ENCODE measurements around the gene FGFBP2.
A peak's percentile ranks its signal among the peaks of the same experiment; 100 is the strongest.

Gene FGFBP2

DNA sequence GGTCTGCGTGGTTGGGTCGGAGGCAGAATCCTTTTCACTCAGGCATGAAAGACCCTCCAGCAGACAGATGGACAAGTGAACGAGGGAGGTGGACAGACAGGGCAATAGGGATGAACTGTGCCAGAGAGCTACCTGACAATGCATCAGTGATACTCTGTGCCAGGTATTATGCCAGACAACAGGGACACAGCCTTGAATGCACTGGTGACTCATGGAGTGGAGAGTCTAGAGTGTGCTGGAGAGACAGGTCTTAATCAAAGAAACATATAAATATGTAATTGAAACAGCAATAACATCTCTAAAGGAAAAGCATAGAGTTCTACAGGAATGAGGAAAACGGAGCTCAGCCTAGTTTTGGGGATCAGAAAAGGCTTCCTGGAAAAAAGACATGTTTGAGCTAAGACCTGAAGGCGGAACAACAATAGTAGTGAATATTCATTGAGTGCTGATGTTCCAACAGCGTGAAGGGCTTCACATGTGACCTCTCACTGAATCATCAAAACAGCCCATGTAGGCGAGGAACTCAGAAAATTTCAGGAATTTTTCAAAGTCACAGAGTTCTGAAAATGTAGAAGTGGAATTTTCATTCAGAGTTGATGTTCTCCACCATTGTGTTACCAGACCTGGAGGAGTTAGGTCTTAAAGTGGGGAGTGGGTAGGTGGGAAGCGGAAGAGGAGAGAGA, 20.0 kb upstream of the FGFBP2 start:
- Mint-ChIP-seq H3K4me1 (no peaks in the 10 kb centered on the region), H3K4me3 (no peak overlapping the region), H3K9me3 (no peaks in the 10 kb centered on the region), H3K27ac (no peak overlapping the region), H3K27me3 (no peaks in the 10 kb centered on the region)
- ATAC-seq (no peak), DNase-seq (no peak)

DNA sequence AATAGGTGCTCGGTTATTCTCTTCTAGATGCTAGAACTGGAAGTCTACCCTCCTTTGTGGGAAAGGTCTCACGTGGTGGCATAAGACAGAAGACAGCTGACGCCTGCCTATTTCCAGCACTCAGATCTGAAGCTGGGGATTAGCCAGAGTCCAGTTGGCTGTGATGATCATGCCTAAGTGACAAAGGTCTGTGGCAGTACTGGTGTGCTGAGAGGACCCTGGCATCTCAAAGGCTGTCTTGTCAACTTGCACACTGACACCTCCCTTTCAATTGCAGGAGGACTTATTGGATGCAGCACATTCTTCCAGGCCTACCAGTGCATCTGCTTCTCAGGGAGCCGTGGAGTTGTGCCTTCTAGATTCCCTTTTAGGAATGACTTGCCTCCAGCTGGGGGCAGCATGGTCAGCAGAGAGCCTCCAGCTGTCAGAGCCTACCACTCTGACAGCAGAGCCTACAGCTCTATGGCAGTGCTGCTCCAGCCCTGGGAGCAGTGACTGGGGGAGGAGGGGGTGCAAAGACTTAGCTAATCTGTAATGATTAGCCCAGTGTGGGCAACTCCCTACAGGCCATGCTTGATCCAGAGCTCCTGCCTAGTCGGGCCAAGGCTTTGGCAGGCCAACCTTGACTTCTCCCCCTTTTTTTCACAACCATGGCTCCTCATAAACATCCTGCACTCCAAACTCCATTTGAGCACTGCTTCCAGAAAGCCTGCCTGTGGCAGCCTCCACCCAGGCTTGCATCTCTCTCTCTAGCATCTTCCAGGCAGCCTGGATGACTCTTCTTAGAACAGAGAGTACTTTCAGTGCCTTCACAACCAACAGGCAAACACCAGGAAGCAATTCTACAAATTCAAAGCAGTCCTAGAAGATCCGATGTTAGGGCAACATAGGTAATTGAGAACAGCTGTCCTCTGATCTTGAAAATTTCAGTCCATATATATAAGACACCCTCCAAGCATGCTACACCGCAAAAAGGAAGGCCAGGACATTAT, 13.8 kb upstream of the FGFBP2 start:
- no peak overlapping the region for H3K4me3 Mint-ChIP-seq
- DNase-seq (no peak), ATAC-seq (no peak)
- no peaks in the 10 kb centered on the region for H3K9me3 Mint-ChIP-seq
- no peak overlapping the region for H3K27ac Mint-ChIP-seq
- no peaks in the 10 kb centered on the region for H3K4me1 Mint-ChIP-seq
- no peaks in the 10 kb centered on the region for H3K27me3 Mint-ChIP-seq

DNA sequence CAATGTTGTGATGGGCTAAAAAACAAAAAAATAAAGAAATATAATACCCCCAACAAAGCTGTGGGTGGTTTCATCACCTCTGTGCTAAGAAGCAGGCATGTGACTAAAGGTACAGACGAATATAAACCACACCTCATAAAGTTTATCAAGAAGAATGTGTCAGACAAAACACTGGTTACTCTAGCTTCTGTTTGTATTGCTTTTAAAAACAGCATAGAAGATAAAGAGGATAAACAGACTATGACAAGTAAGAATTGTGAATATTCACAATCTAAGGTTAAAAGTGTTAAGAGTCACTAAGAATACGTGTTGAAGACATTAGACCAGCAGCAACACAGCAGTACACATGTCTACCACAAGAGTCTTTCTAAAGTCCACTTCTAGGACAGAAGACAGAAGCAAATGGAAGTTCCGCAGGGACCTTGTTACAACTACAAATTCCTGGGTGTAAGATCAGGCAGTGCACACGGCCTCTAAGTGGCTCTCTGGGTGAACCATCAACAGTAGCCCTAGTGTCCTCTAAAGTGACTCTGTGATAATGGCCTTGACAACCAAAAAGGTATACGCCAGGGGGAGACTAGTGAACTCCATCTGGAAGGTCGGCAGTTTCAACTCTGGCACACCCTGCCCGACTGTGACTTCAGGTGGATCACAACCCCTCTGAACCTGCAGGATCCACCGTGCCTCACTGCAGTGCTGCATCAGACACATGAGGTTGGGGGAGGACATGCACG, 8.3 kb upstream of the FGFBP2 start:
- H3K4me3 Mint-ChIP-seq = no peak overlapping the region
- H3K4me1 Mint-ChIP-seq = no peaks in the 10 kb centered on the region
- H3K27me3 Mint-ChIP-seq = peaks cover 6% of the 10 kb centered on the region
- peaks cover 5 to 8% of the 10 kb centered on the region in 2 donors for H3K9me3 Mint-ChIP-seq
- ATAC-seq (no peak), DNase-seq (no peak)
- no peak overlapping the region for H3K27ac Mint-ChIP-seq

DNA sequence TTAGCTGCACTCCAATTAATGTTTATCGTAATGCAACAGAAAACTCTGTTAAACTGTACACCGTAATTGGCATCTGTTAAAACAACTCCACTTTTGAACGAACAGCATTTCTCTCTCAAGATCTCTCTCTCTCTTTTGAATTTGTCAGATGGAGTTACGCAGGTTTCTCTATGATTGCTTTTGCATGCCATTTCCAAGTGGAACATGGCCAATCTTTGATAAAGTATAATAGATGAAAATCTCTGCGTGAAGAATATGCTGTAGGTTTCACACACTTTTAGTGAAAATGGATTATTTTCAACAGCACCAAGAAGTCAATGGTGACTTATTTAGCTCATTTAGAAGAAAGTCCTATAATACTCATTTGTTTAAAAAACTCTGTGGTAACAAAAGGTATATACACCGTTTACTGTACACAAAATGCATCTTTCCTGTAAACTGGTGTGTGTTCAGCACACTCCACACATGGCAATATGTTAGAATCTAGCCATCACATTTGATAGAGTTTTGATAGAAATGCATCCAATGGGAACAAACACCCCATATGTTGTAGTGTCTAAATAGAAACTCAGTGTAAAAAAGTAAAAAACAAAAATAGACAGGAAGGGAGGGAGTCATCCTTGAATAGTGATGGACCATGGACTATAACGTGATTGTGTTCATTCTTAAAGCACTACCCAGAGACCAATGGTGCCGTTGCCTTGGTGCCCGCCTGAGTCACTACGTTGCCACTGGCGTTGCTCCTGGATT, 5.8 kb upstream of the FGFBP2 start:
- H3K4me1 Mint-ChIP-seq = peaks cover 12% of the 10 kb centered on the region
- H3K4me3 Mint-ChIP-seq = no peak overlapping the region
- H3K27me3 Mint-ChIP-seq = peaks cover 8% of the 10 kb centered on the region
- no peak for DNase-seq
- ATAC-seq = no peak
- H3K27ac Mint-ChIP-seq = no peak overlapping the region
- H3K9me3 Mint-ChIP-seq = peaks cover 12 to 13% of the 10 kb centered on the region in 2 donors

DNA sequence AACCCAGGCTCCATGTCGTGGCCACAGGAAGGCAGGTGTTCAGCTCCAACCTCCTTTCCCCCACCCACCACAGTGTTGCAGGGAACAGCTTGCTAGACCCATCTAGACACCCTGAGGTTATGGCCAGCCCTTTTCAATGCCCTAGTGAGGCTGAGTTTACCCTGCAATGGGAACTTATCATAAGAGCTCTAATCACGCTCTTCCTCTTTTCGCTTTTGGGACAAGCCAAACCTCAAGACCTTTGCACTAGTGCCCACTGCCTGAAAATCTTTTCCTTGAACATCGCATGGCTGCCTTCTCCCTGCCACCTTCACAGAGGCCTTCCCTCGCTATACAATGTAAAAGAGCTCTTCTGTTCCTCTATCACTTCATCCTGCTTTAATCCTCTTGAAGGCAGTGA, 2.4 kb upstream of the FGFBP2 start:
- DNase-seq = no peak
- ATAC-seq = no peak
- H3K27me3 Mint-ChIP-seq = peaks cover 8% of the 10 kb centered on the region
- peak overlapping the region in 1 of 2 donors; percentile 94 for H3K27ac Mint-ChIP-seq
- H3K9me3 Mint-ChIP-seq = peaks cover 12 to 13% of the 10 kb centered on the region in 2 donors
- H3K4me3 Mint-ChIP-seq = no peak overlapping the region
- peaks cover 46% of the 10 kb centered on the region for H3K4me1 Mint-ChIP-seq

DNA sequence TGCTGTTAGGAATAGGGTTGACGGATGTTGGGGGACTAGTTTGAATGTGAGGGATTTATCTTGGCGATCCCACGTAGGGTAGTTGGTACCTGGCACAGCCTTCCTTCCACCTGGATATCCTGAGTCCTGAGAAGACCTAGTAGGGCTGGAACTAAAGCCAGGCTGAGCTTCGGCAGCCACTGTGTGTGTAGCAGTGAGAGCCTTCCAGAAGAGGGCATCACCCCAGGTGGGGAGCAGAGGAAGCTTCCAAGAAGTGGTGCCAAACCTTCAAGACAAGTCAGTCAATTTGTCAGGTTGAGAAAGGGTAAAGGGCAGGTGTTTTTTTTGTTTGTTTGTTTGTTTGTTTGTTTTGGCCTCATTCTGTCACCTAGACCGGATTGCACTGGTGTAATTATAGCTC, 1.2 kb upstream of the FGFBP2 start:
- peak in 1 of 2 donors; percentile 22 for DNase-seq
- Mint-ChIP-seq H3K9me3 (peaks cover 12 to 13% of the 10 kb centered on the region in 2 donors), H3K27ac (peak overlapping the region; percentile 80 to 93), H3K27me3 (peaks cover 8% of the 10 kb centered on the region), H3K4me1 (peaks cover 49% of the 10 kb centered on the region), H3K4me3 (peak overlapping the region in 1 of 2 donors; percentile 35)
- no peak for ATAC-seq

DNA sequence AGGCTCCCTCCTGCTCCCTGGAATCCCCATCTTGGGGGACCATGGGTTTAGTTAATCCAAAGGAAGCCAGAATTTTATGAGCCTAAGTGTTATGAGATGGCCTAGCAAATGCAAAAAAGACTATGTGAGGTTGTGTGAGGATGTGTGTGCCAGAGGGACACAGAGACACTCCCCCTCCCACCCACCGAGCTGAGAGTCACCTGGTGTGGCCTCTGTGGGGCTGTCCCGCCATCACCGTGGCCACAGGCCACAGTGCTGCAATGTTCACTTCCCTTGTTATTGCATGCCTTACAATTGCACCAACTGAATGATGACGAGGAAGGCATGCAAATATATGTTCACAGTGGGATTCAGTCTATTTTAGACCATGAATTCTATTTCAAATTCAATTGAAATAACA, 601 bp upstream of the FGFBP2 start:
- Mint-ChIP-seq H3K9me3 (peaks cover 12 to 13% of the 10 kb centered on the region in 2 donors), H3K27me3 (peaks cover 8% of the 10 kb centered on the region), H3K27ac (peak overlapping the region; percentile 93 to 95), H3K4me3 (peak overlapping the region; percentile 84 to 93), H3K4me1 (peaks cover 55% of the 10 kb centered on the region)
- DNase-seq (peak; percentile 81 to 91), ATAC-seq (peak; percentile 97)

DNA sequence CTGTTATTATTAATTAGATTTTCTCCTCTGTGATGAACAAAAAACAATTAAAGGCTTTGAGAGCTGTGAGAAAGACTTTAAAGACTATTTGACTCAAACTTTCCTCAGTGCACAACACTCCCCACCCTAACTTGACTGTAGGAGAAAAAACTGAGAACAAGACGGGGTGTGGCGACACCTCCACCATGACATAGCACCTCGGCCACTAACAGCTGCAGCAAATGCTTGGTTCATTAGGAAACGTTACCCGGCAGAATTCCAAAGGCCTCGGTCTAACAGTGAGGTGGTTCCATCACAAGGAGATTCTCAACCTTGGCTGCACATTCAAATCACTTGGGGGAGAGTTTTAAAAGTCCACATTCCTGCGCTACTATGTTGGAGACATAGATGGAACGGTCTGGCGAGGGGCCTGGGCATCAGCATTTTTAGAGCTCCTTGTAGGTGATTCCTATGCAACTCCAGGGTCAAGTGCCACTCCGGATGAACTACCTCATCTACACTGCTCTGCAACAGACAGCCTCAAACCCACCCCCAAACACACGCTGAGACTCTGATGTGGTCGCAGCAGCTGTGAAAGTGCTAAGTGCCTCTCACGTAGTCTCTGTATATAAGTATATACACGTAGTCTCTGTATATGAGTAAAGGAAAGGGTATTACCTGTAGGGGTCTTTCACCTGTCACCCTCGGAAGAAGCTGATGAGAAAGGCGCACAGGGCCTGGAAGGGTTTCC, 1.0 kb downstream of the FGFBP2 start:
- peak; percentile 32 to 47 for DNase-seq
- peaks cover 59% of the 10 kb centered on the region for H3K4me1 Mint-ChIP-seq

DNA sequence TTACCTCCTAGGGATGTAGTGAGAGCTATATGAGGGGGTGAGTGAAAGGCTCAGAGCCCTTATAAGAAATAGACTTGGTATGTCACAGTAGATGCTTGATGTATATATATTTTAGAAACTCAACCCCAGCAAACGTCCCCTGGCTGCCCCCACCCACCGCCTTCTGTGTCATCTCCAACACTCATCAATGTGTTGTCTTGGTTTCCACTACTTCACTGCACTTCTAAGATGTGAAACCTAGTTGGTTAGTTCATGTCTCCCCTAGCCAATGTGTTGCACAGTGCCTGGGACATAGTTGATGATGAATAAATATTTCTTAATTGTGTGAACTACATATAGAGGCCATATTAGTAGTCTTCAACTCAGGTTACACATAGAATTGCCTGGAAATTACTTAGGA, 4.4 kb downstream of the FGFBP2 start:
- Mint-ChIP-seq H3K4me1 (peaks cover 54% of the 10 kb centered on the region), H3K27me3 (no peaks in the 10 kb centered on the region), H3K27ac (no peak overlapping the region), H3K9me3 (peaks cover 0 to 5% of the 10 kb centered on the region in 2 donors), H3K4me3 (no peak overlapping the region)
- DNase-seq (peak in 1 of 2 donors; percentile 18), ATAC-seq (peak; percentile 19)

More for the DNA sequence above, 1.0 kb downstream of the FGFBP2 start:
- Mint-ChIP-seq H3K27ac (peak overlapping the region; percentile 21 to 95), H3K4me3 (peak overlapping the region; percentile 84 to 93), H3K9me3 (peaks cover 11 to 13% of the 10 kb centered on the region in 2 donors), H3K27me3 (peaks cover 8% of the 10 kb centered on the region)
- peak; percentile 12 for ATAC-seq

DNA sequence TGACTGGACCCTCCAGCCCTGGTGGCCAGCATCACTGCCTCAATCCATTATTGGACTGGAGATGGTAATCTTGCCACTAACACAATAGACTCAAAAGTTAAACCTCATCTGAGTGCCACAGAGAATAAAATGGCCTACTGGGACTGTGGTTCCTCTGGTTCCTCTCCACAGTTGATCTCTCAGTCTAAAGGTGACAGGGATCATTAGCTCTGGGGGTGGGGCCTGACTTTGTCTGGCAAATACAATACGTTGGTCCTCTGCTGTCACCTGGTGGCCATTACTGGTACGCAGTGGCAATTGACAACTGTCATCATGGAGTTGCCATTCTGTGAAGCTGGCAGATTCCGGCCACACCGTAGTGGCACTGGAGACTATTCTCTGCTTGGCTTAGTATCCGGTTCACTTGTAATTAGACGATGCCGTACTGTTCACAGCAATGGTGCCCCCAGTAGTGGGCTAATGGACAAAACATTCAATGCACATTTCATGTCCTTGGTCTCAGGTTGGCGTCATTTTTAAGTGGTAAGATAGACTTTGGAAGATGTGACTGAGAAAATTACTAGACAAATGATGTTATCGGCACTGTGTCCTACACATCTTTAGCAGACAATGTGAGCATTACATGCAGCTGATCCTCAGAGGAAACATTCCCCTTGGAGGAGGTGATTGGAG, 6.7 kb downstream of the FGFBP2 start:
- H3K27ac Mint-ChIP-seq = no peak overlapping the region
- peaks cover 38% of the 10 kb centered on the region for H3K4me1 Mint-ChIP-seq
- H3K4me3 Mint-ChIP-seq = no peak overlapping the region
- peak; percentile 77 to 84 for DNase-seq
- no peaks in the 10 kb centered on the region for H3K27me3 Mint-ChIP-seq
- ATAC-seq = peak; percentile 87
- H3K9me3 Mint-ChIP-seq = peaks cover 0 to 5% of the 10 kb centered on the region in 2 donors

DNA sequence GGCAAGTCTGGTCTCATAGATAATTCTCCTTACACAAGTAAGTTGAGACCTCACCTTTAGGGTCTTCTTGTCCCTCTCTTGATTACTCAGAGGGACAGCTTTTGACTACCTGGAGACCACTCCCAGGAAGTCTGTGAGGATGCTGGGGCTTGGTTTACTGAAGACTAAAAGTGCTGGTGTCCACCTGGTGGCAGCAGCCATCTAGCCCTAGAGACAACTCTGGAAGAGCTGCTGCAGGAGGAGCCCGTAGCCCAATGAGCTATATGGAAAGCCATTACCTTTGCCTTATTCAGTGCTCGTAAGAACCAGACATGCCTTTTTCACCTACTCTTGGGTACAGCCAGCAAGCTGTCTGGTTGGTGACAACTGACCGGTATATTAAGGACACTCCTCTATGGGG, 7.3 kb downstream of the FGFBP2 start:
- no peak for DNase-seq
- peaks cover 0 to 5% of the 10 kb centered on the region in 2 donors for H3K9me3 Mint-ChIP-seq
- H3K4me1 Mint-ChIP-seq = peaks cover 32% of the 10 kb centered on the region

DNA sequence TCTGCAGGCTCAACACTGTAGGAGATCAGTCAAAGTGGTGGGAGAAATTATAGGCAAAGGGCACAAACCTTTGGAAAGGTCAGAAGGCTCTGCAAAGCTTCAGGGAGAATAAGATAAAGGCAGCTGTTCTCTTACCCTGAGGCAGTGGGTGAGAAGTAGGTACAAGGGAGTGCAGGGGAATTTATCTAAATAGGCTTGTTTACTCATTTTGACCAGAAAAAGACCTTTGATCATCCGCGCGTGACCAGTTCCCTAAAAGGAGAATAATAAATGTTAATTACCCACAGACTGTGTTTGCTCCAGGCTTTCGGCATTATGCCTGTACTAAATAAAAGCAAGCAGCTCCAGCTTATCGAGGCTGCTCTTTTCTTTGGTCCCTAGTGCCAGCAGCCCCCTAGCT, 9.3 kb downstream of the FGFBP2 start:
- no peak overlapping the region for H3K27ac Mint-ChIP-seq
- H3K9me3 Mint-ChIP-seq = peaks cover 0 to 5% of the 10 kb centered on the region in 2 donors
- no peak for ATAC-seq
- H3K27me3 Mint-ChIP-seq = no peaks in the 10 kb centered on the region
- H3K4me1 Mint-ChIP-seq = peaks cover 20% of the 10 kb centered on the region
- H3K4me3 Mint-ChIP-seq = no peak overlapping the region
- DNase-seq = no peak

More for the DNA sequence above, 7.3 kb downstream of the FGFBP2 start:
- no peak for ATAC-seq
- Mint-ChIP-seq H3K27ac (no peak overlapping the region), H3K4me3 (no peak overlapping the region), H3K27me3 (no peaks in the 10 kb centered on the region)

DNA sequence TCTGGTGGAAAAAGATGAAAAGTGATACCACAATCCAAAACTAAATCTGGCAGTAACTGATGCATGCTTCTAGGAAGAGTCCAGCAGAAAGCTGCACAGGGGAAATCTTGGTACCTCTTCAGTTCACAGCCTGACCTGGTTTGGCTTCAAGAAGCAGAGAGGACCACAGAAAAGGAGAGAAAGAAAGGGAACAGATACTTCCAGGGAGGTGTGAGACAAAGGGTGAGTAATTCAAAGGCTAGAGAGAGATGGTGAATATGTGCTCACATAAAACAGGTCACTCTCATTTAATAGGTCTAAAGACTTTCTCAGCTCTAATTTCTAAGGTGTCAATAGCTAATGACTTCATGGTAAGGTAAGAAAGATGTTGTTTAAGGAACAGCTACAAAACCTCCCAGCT, 11.2 kb downstream of the FGFBP2 start:
- DNase-seq (no peak), ATAC-seq (no peak)
- Mint-ChIP-seq H3K4me3 (no peak overlapping the region), H3K9me3 (peaks cover 0 to 5% of the 10 kb centered on the region in 2 donors), H3K27ac (no peak overlapping the region), H3K4me1 (peaks cover 15% of the 10 kb centered on the region), H3K27me3 (no peaks in the 10 kb centered on the region)

DNA sequence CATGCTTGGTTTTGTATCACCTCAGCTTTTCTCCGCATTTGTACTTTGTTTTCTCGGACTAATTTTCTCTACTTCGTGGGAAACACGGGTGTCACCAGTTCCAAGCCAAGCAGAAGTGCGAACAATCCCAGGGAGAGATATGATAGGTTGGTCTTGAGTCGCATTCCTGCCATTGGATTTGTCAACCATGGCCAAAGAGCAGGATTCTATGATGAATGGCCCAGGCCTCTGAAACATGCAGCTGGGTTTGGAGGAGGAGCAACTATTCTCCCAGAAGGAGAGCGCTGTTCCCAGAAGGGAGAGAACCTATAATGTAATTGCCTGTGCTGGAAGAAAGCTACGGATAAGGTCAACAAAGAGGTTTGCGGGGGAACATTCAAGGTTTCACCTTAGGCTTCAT, 14.1 kb downstream of the FGFBP2 start:
- DNase-seq = no peak

More for the DNA sequence above, 14.1 kb downstream of the FGFBP2 start:
- Mint-ChIP-seq H3K9me3 (no peaks in the 10 kb centered on the region), H3K4me3 (no peak overlapping the region), H3K4me1 (peaks cover 6% of the 10 kb centered on the region), H3K27ac (no peak overlapping the region), H3K27me3 (peaks cover 8% of the 10 kb centered on the region)
- ATAC-seq = no peak

Measured in stimulated activated naive CD8-positive, alpha-beta T cell treated with anti-CD3 and anti-CD28 coated beads, Interleukin-15, amount 100 ng/mL, for 72 hours (primary cell).